Hepatocyte (in vitro differentiated cells): ENCODE results near the gene ADAMTS15. TPM values are rescaled to one million over a fixed set of nuclear protein-coding genes. Genes with fewer than 3 reads are reported as not detected.

ENCODE experiments used
- DNase-seq: peaks from one replicate; pipeline ENCODE4 v3.0.0-alpha.2; 2016; ENCODE audit warnings: low spot score
- H2AFZ ChIP-seq: fragments of 200-600 bp; sonication (generic); 2 replicates; pipeline ENCODE4 v1.6.0; 2016; ENCODE audit warnings: antibody characterized with exemption, mild to moderate bottlenecking
- H3K27ac ChIP-seq: fragments of 200-600 bp; sonication (generic); 2 replicates; pipeline ENCODE4 v1.5.1; 2016; ENCODE audit warnings: mild to moderate bottlenecking
- H3K27me3 ChIP-seq: fragments of 200-600 bp; sonication (generic); 2 replicates; pipeline ENCODE4 v1.6.1; 2016
- H3K36me3 ChIP-seq: fragments of 200-600 bp; sonication (generic); replicated peaks from 2 replicates; pipeline ENCODE4 v1.5.1; 2016; ENCODE audit warnings: low read depth; ENCODE audit not compliant: insufficient read depth
- H3K4me1 ChIP-seq: fragments of 200-600 bp; sonication (generic); 2 replicates; pipeline ENCODE4 v1.5.1; 2016; ENCODE audit warnings: mild to moderate bottlenecking, moderate library complexity; ENCODE audit not compliant: insufficient read depth
- H3K4me2 ChIP-seq: fragments of 200-600 bp; sonication (generic); 2 replicates; pipeline ENCODE4 v1.6.0; 2016
- H3K4me3 ChIP-seq: fragments of 200-600 bp; sonication (generic); 2 replicates; pipeline ENCODE4 v1.5.1; 2016; ENCODE audit warnings: mild to moderate bottlenecking
- H3K79me2 ChIP-seq: fragments of 200-600 bp; sonication (generic); 2 replicates; pipeline ENCODE4 v1.6.0; 2017; ENCODE audit warnings: mild to moderate bottlenecking
- H3K9me2 ChIP-seq: fragments of 200-600 bp; sonication (generic); replicated peaks from 2 replicates; pipeline ENCODE4 v1.6.0; 2017; ENCODE audit warnings: mild to moderate bottlenecking; ENCODE audit not compliant: insufficient read depth
- H3K9me3 ChIP-seq: fragments of 200-600 bp; sonication (generic); 2 replicates; pipeline ENCODE4 v1.5.1; 2016; ENCODE audit warnings: low read depth, mild to moderate bottlenecking
- H4K20me1 ChIP-seq: fragments of 200-600 bp; sonication (generic); 2 replicates; pipeline ENCODE4 v1.6.0; 2016; ENCODE audit warnings: mild to moderate bottlenecking; ENCODE audit not compliant: insufficient read depth, poor library complexity, severe bottlenecking
- EZH2 ChIP-seq: fragments of 200-600 bp; sonication (generic); IDR thresholded peaks from 2 replicates; pipeline ENCODE4 v1.6.1; 2016; ENCODE audit warnings: antibody characterized with exemption, mild to moderate bottlenecking, borderline replicate concordance
- EZH2phosphoT487 ChIP-seq: fragments of 200-600 bp; sonication (generic); IDR thresholded peaks from one replicate; pipeline ENCODE4 v1.6.1; 2018; ENCODE audit warnings: antibody characterized with exemption, mild to moderate bottlenecking, low read depth, moderate library complexity; ENCODE audit not compliant: unreplicated experiment, severe bottlenecking
- WGBS: methylation state at CpG from one replicate; pipeline ENCODE4 v1.1.6; 2016; ENCODE audit warnings: low lambda C conversion rate; ENCODE audit errors: missing lambda C conversion rate; 5-methylcytosine and 5-hydroxymethylcytosine counted together
- polyA plus RNA-seq: library from polyadenylated mRNA; unstranded; fragments of >200 nt; fragmentation: Nextera tagmentation; extraction: Ambion mirVana; gene quantifications from 2 replicates; pipeline ENCODE4 v1.2.1, GENCODE V29; 2016
- total RNA-seq: library from RNA; depleted of rRNA; stranded (reverse); fragments of >200 nt; gene quantifications from 2 replicates; pipeline ENCODE4 v1.2.3, GENCODE V29; 2014
- TF ChIP-seq, protein P1 (sequence below): fragments of 200-600 bp; sonication (generic); IDR thresholded peaks from 2 replicates; pipeline ENCODE4 v1.5.1; 2016; ENCODE audit warnings: antibody characterized with exemption, mild to moderate bottlenecking; ENCODE audit not compliant: poor library complexity

ADAMTS15 gene
- total and polyA plus RNA-seq, 2 experiments from 2014 or later: 4.5 to 14.6 TPM

DNA sequence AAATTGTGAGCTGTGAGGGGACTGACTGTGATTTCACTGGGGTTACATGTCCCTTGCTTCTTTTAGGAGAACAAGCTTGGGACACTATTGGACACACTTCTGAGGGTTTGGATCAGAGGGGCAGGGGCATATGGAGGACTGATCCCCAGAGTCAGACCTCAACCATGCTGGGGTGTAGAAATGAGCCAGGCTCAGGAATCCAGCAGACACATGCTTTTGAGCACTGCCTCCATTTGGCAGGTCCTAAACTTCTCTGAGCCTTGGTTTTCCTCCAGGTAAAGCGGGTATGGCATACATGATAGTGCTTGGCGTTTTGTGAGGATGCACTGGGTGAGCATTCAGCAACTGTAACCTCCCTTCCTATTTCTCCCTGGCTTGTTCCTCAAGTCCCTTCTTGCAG, 74.7 kb downstream of the ADAMTS15 start:
- H3K27me3 ChIP-seq: no peaks in the 10 kb centered on the region
- H3K27ac ChIP-seq: peak overlapping the region; percentile 86
- H3K4me2 ChIP-seq: peak overlapping the region; percentile 39
- 93% methylated on average over 2 of the region's 2 CpGs for WGBS
- H3K36me3 ChIP-seq: no peaks in the 10 kb centered on the region
- no peak for TF ChIP-seq EZH2phosphoT487
- TF ChIP-seq, protein P1, sequence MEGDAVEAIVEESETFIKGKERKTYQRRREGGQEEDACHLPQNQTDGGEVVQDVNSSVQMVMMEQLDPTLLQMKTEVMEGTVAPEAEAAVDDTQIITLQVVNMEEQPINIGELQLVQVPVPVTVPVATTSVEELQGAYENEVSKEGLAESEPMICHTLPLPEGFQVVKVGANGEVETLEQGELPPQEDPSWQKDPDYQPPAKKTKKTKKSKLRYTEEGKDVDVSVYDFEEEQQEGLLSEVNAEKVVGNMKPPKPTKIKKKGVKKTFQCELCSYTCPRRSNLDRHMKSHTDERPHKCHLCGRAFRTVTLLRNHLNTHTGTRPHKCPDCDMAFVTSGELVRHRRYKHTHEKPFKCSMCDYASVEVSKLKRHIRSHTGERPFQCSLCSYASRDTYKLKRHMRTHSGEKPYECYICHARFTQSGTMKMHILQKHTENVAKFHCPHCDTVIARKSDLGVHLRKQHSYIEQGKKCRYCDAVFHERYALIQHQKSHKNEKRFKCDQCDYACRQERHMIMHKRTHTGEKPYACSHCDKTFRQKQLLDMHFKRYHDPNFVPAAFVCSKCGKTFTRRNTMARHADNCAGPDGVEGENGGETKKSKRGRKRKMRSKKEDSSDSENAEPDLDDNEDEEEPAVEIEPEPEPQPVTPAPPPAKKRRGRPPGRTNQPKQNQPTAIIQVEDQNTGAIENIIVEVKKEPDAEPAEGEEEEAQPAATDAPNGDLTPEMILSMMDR: no peak
- no peak for TF ChIP-seq EZH2
- no peak for DNase-seq
- no peaks in the 10 kb centered on the region for H3K9me3 ChIP-seq
- H4K20me1 ChIP-seq: no peaks in the 10 kb centered on the region
- peaks cover 38% of the 10 kb centered on the region for H3K4me1 ChIP-seq
- H3K79me2 ChIP-seq: no peaks in the 10 kb centered on the region
- no peak overlapping the region for H2AFZ ChIP-seq
- no peaks in the 10 kb centered on the region for H3K9me2 ChIP-seq
- H3K4me3 ChIP-seq: no peak overlapping the region

DNA sequence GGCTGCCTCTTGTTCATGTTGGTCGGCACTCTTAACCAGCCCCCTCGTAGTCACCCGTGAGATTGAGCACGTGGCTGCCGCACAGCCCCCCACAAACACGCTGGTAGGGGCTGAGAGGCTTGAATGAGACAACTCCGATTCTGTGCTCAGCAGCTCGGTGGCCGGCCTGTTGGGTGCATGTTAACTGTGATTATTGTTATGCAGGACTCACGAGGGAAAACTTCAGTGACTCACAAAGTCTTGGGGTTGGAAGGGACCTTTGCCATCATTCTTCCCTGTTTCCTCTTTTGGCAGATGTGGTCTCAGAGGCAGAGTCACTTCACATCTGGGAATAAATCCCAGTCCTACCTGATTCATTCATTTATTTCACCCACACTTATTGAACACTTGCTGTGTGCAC, 75.2 kb downstream of the ADAMTS15 start:
- H2AFZ ChIP-seq: no peak overlapping the region
- H3K9me2 ChIP-seq: no peaks in the 10 kb centered on the region
- no peaks in the 10 kb centered on the region for H3K27me3 ChIP-seq
- DNase-seq: no peak
- no peaks in the 10 kb centered on the region for H3K36me3 ChIP-seq
- no peaks in the 10 kb centered on the region for H3K9me3 ChIP-seq
- peak overlapping the region; percentile 86 for H3K27ac ChIP-seq
- H3K79me2 ChIP-seq: no peaks in the 10 kb centered on the region
- TF ChIP-seq, protein P1: no peak
- no peak for TF ChIP-seq EZH2phosphoT487
- 86% methylated on average over 10 of the region's 10 CpGs for WGBS
- H3K4me1 ChIP-seq: peaks cover 40% of the 10 kb centered on the region
- no peaks in the 10 kb centered on the region for H4K20me1 ChIP-seq
- H3K4me3 ChIP-seq: no peak overlapping the region
- H3K4me2 ChIP-seq: no peak overlapping the region

DNA sequence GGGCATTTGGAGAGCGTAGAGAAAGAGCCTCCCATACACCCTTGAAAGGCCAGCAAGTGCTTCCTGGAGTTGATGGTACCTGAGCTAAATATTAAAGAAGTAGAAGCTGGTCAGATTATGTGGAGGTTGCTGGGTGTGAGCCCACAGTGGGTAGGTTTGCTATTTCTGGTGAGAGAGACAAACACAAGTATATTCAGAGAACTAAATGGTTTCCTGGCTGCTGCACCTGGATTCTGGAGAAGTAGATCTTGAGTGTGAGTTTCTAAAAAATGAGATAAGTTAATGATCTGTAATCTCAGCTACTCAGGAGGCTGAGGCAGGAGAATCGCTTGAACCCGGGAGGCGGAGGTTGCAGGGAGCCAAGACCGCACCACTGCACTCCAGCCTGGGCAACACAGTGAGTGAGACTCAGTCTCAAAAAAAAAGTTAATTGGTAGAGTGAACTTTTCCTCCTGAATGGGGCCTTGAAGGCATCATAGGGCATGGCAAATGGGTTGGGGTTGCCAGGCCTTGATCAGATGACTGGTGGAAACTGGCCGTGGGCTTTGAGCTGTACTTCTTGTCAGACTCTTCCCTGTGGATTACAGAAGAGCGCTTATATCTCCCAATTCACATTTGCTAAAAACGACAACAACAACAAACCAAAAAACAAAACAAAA, 75.8 kb downstream of the ADAMTS15 start:
- no peak overlapping the region for H3K4me2 ChIP-seq
- TF ChIP-seq EZH2phosphoT487 (no peak), EZH2 (no peak)
- TF ChIP-seq, protein P1: no peak
- H3K9me3 ChIP-seq: no peaks in the 10 kb centered on the region

More for the DNA sequence above, 75.8 kb downstream of the ADAMTS15 start:
- H3K9me2 ChIP-seq: no peaks in the 10 kb centered on the region
- no peak overlapping the region for H3K4me3 ChIP-seq
- no peaks in the 10 kb centered on the region for H3K79me2 ChIP-seq
- no peak overlapping the region for H3K27ac ChIP-seq
- WGBS: 90% methylated on average over 8 of the region's 8 CpGs
- no peak overlapping the region for H2AFZ ChIP-seq
- no peaks in the 10 kb centered on the region for H4K20me1 ChIP-seq
- H3K4me1 ChIP-seq: peaks cover 41% of the 10 kb centered on the region
- DNase-seq: no peak
- no peaks in the 10 kb centered on the region for H3K36me3 ChIP-seq
- no peaks in the 10 kb centered on the region for H3K27me3 ChIP-seq
